HG02571 (cell line): ENCODE data around the gene SSTR5.
"Not testable (repeated sequence)": the region's sequence is repeated elsewhere in the genome, so short reads cannot be mapped to it uniquely, and the experiment has no call there.

Source experiments
- ATAC-seq: cut with Tn5 transposase; IDR thresholded peaks from one replicate; pipeline ENCODE4 v1.9.1; 2021; ENCODE audit warnings: mild to moderate bottlenecking, moderate library complexity; ENCODE audit not compliant: unreplicated experiment

Gene SSTR5

GRCh38 chr16:1089439-1089821 lies 16.9 kb downstream of the SSTR5 start:
- ATAC-seq, result no peak

GRCh38 chr16:1089822-1090619 lies 17.5 kb downstream of the SSTR5 start:
- no peak for ATAC-seq

- ATAC-seq, result no peak
Measured at GRCh38 chr16:1090620-1091587, 18.4 kb downstream of the SSTR5 start.

GRCh38 chr16:1091992-1092552 lies 19.5 kb downstream of the SSTR5 start:
- no peak for ATAC-seq

- ATAC-seq, result not testable (repeated sequence)
Measured at GRCh38 chr16:1092685-1093283, 20.2 kb downstream of the SSTR5 start.

- ATAC-seq, result no peak
Measured at GRCh38 chr16:1093284-1094123, 21.0 kb downstream of the SSTR5 start.

GRCh38 chr16:1094124-1094479 lies 21.6 kb downstream of the SSTR5 start:
- no peak for ATAC-seq

GRCh38 chr16:1094601-1095449 lies 22.3 kb downstream of the SSTR5 start:
- no peak for ATAC-seq

GRCh38 chr16:1095450-1096168 lies 23.1 kb downstream of the SSTR5 start:
- no peak for ATAC-seq

GRCh38 chr16:1096169-1097082 lies 23.9 kb downstream of the SSTR5 start, which contains the start of gene C1QTNF8:
C1QTNF8 (minus strand) TSS chr16:1096244; CDS start chr16:1094922, 1,322 bp downstream.
- ATAC-seq, result no peak

- ATAC-seq, result no peak
Measured at GRCh38 chr16:1097156-1097555, 24.6 kb downstream of the SSTR5 start.

- ATAC-seq, result no peak
Measured at GRCh38 chr16:1097800-1098199, 25.3 kb downstream of the SSTR5 start.

- ATAC-seq, result no peak
Measured at GRCh38 chr16:1098266-1098991, 25.9 kb downstream of the SSTR5 start.

GRCh38 chr16:1099189-1100083 lies 26.9 kb downstream of the SSTR5 start:
- ATAC-seq, result no peak

GRCh38 chr16:1100084-1100800 lies 27.7 kb downstream of the SSTR5 start:
- ATAC-seq, result no peak
